Esophagus squamous epithelium (tissue), 5 donors: ENCODE measurements around the gene TIPARP. TPM values are rescaled to one million over a fixed set of nuclear protein-coding genes. Genes with fewer than 3 reads are reported as not detected.
A peak's percentile ranks its signal among the peaks of the same experiment; 100 is the strongest.

Experiments
- DNase-seq: peaks from one replicate; lab custom pipeline; 2025; lab: John Stamatoyannopoulos, UW
- H3K27ac ChIP-seq, 4 donors: fragments of 200-600 bp; sonication (generic); one replicate each; pipeline ENCODE4 v1.5.1; 2016 to 2019; ENCODE audit warnings: mild to moderate bottlenecking in 1 of 4
- H3K27me3 ChIP-seq, 4 donors: fragments of 200-600 bp; sonication (generic); 1 replicate in 3 of 4; 2 replicates in 1 of 4; pipeline versions ENCODE4 v1.5.1 to v1.6.0; 2017 to 2021; ENCODE audit warnings: antibody characterized with exemption in 1 of 4
- H3K36me3 ChIP-seq, 3 donors: fragments of 200-600 bp; sonication (generic); one replicate each; pipeline ENCODE4 v1.5.1; 2016 to 2019
- H3K4me1 ChIP-seq, 3 donors: fragments of 200-600 bp; sonication (generic); one replicate each; pipeline ENCODE4 v1.5.1; 2017 to 2019
- H3K4me3 ChIP-seq, 4 donors: fragments of 200-600 bp; sonication (generic); 1 replicate in 3 of 4; 2 replicates in 1 of 4; pipeline ENCODE4 v1.5.1; 2016 to 2019; ENCODE audit warnings: mild to moderate bottlenecking in 2 of 4, moderate library complexity in 1 of 4
- H3K9me3 ChIP-seq, 3 donors: fragments of 200-600 bp; sonication (generic); one replicate each; pipeline ENCODE4 v1.5.1; 2016 to 2019
- POLR2A ChIP-seq, 4 donors: fragments of 450-650 bp; IDR thresholded peaks; one replicate each; pipeline ENCODE4 v1.6.1; 2017; ENCODE audit warnings: antibody characterized with exemption in 4 of 4, mild to moderate bottlenecking in 4 of 4, moderate library complexity in 3 of 4
- WGBS, 2 donors: methylation state at CpG; one replicate each; pipeline ENCODE4 v1.1.5; 2018; 5-methylcytosine and 5-hydroxymethylcytosine counted together
- intact Hi-C: fragments of 100-400 bp; cut with DNase I; formaldehyde crosslinking; loops from one replicate; pipeline ENCODE4 v1.15.0; 2022
- total RNA-seq, 4 donors: library from RNA; depleted of rRNA; stranded (reverse); fragments of >200 nt; gene quantifications; one replicate each; pipeline ENCODE4 v1.1.0, GENCODE V29; 2016
- TF ChIP-seq, protein P1 (sequence below), 6 experiments: fragments of 450-650 bp in 4 of 6; fragments of 200-600 bp in 2 of 6; sonication (generic) in 2 of 6; IDR thresholded peaks; one replicate each; pipeline ENCODE4 v1.5.1; 2016 to 2019; ENCODE audit warnings: antibody characterized with exemption in 6 of 6, mild to moderate bottlenecking in 4 of 6, moderate library complexity in 4 of 6
- donor health status: DM: yes; HTN: yes; CAD: no.

Gene TIPARP
- total RNA-seq, 4 donors from 2014 or later: 28.0 to 40.4 (median 38.0) TPM

DNA sequence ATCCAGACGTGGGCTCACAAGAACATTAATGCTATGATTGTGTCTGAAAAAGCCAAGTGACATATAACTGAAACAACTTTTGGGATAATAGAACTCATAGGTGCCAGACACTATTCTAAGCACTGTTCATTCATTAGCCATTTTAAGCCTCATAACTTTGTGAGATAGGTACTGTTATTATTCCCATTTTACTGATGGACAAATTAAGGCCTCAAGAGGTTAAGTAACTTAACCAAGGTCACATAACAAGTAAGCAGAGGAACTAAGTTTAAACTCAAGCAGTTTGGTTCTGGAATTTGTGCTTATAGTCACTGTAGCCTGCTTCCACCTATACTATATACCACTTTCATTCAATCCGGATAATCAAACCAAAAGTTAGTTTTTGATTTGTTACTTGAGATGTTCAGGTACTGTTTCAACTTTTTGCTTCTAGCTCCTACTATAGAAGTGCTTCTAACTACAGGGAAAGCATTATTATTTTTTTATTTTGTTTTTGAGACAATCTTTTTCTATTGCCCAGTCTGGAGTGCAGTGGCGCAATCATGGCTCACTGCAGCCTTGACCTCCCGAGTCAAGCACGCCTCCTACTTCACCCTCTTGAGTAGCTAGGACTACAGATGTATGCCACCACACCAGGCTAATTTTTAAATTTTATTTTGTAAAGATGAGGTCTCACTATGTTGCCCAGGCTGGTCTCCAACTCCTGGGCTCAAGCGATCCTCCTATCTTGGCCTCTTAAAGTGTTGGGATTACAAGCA, 41.9 kb downstream of the TIPARP start:
- Histone ChIP-seq H3K36me3 (peaks cover 0 to 13% (median 0%) of the 10 kb centered on the region in 3 donors), H3K9me3 (no peaks in the 10 kb centered on the region), H3K4me1 (no peaks in the 10 kb centered on the region), H3K4me3 (no peak overlapping the region), H3K27ac (no peak overlapping the region), H3K27me3 (no peaks in the 10 kb centered on the region)
- TF ChIP-seq, protein P1, sequence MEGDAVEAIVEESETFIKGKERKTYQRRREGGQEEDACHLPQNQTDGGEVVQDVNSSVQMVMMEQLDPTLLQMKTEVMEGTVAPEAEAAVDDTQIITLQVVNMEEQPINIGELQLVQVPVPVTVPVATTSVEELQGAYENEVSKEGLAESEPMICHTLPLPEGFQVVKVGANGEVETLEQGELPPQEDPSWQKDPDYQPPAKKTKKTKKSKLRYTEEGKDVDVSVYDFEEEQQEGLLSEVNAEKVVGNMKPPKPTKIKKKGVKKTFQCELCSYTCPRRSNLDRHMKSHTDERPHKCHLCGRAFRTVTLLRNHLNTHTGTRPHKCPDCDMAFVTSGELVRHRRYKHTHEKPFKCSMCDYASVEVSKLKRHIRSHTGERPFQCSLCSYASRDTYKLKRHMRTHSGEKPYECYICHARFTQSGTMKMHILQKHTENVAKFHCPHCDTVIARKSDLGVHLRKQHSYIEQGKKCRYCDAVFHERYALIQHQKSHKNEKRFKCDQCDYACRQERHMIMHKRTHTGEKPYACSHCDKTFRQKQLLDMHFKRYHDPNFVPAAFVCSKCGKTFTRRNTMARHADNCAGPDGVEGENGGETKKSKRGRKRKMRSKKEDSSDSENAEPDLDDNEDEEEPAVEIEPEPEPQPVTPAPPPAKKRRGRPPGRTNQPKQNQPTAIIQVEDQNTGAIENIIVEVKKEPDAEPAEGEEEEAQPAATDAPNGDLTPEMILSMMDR (IDR thresholded peaks at IDR 0.05): no peak
- TF ChIP-seq POLR2A (IDR thresholded peaks at IDR 0.05): no peak
- intact Hi-C loops: no loop called here
- WGBS, 2 donors: 79 to 81% methylated on average over 6 of the region's 6 CpGs
- DNase-seq: no peak

DNA sequence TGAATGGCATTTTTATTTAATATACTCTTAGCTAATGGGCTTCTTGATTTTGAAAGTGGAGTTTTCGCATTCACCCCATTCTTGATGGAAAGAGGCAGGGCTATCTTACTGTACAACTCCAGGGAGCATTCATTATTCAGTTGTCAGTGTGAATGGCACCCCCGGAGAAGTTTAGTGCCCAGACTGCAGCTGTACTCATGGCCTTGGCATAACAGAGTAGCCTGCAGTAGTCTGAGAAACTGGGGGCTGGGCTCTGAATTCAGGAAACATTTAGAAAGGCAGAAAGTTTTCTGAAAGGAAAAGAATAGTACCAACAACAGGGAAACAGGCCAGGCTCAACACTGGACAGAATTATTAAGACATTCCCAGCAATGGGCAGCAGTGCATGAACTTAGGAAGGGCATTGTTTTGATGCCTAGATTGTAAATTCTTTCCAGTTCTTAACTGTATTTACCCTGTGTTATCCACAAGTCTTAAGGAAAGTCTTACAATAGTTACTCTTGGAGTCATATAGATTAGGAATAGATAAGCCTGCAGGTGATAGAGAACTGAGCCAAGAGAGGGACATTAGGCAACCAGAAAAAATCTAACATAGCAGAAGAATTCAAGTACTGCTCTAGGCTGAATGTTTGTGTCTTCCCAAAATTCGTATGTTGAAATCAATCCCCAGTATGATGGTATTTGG, 44.4 kb downstream of the TIPARP start:
- Histone ChIP-seq H3K27ac (no peak overlapping the region), H3K36me3 (peaks cover 0 to 13% (median 0%) of the 10 kb centered on the region in 3 donors), H3K4me1 (no peaks in the 10 kb centered on the region), H3K4me3 (no peak overlapping the region), H3K9me3 (no peaks in the 10 kb centered on the region), H3K27me3 (no peaks in the 10 kb centered on the region)
- WGBS, 2 donors: 71 to 84% methylated on average over 3 of the region's 3 CpGs
- intact Hi-C loops: no loop called here
- DNase-seq: no peak
- TF ChIP-seq, protein P1 (IDR thresholded peaks at IDR 0.05): no peak
- no peak for TF ChIP-seq POLR2A (IDR thresholded peaks at IDR 0.05)

DNA sequence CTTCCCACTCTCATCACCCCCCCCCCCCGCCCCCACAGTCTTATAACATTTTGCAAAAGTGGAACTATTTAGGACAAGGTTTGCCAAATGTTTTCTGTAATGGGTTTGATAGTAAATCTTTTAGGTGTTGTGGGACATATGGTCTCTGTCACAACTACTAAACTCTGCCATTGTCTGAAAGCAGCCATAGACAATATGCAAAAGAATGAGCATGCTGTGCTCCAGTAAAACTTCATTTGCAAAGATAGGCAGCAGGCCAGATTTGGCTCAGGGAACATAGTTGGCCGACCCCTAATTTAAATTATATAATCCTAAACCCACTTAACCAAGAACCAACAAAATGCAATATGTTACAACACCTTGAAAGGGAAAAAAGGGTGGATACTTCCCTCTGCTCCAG, 46.4 kb downstream of the TIPARP start:
- WGBS, 2 donors: 70 to 73% methylated on average over 2 of the region's 2 CpGs
- Histone ChIP-seq H3K27ac (no peak overlapping the region), H3K9me3 (no peaks in the 10 kb centered on the region), H3K4me3 (no peak overlapping the region), H3K27me3 (no peaks in the 10 kb centered on the region), H3K4me1 (peaks cover 0 to 9% (median 0%) of the 10 kb centered on the region in 3 donors), H3K36me3 (no peaks in the 10 kb centered on the region)
- TF ChIP-seq, protein P1 (IDR thresholded peaks at IDR 0.05): no peak
- TF ChIP-seq POLR2A (IDR thresholded peaks at IDR 0.05): no peak
- intact Hi-C loops: no loop called here
- DNase-seq: no peak

DNA sequence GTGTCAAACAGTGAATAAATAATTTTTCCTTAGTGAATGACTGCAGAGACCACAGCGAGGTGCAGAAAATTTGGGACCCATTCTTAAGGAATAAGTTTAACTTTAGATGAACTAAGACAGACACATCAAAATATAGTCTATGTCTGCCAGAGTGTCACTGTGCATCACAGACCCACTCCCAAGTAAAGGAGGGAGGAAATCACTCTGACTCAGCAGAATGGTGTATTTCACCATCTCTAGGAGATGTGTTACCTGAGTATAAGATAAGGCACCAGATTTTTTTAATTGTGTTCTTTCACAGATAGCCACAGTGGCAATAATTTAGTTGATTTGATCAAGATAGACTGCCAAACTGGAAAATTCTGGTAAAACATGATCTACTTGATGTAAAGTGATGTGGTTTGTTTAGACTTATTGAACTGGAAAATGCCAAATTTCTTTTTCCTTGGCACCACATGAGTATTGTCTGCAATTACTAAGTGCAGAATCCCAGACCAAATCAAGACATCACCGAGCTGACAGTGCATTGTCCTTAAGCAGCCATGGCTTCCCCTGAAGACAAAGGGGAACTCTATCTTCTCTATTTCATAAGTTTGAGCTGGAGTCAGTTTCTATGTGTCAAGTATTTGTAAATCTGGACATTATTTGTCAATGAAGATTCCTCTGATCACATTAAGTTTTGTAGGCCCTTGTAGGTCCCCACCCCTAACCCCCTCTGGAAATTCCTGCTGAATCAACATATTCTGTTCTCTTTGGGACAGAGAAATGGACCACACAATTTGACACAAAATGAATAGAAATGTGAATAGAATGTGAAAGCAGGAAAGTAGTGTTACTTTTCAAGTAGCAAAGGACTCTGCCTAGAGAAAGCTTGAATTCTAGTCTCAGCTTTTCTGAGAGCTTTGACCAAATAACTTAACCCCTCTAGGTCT, 47.6 kb downstream of the TIPARP start:
- Histone ChIP-seq H3K27ac (peak overlapping the region in 1 of 4 donors; percentile 7), H3K9me3 (no peaks in the 10 kb centered on the region), H3K27me3 (no peaks in the 10 kb centered on the region), H3K4me1 (peaks cover 0 to 15% (median 0%) of the 10 kb centered on the region in 3 donors), H3K4me3 (no peak overlapping the region), H3K36me3 (no peaks in the 10 kb centered on the region)
- DNase-seq: no peak
- intact Hi-C loops: no loop called here
- TF ChIP-seq, protein P1 (IDR thresholded peaks at IDR 0.05): no peak
- TF ChIP-seq POLR2A (IDR thresholded peaks at IDR 0.05): no peak
- 88 to 93% methylated on average over 2 of the region's 2 CpGs for WGBS, 2 donors
